OCI-M2 (cell line): ENCODE results near the gene CCT5.
"Not testable (repeated sequence)": the region's sequence is repeated elsewhere in the genome, so short reads cannot be mapped to it uniquely, and the experiment has no call there.

Experiments
- DNase-seq: peaks from one replicate; lab custom pipeline; 2025; ENCODE audit not compliant: unreplicated experiment; lab: John Stamatoyannopoulos, UW

The CCT5 gene

GRCh38 chr5:10275991-10276390 lies 25.9 kb downstream of the CCT5 start:
- no peak for DNase-seq

- DNase-seq: no peak
Observed at GRCh38 chr5:10276691-10277090, 26.6 kb downstream of the CCT5 start.

- DNase-seq: no peak
Observed at GRCh38 chr5:10277773-10278630, 27.9 kb downstream of the CCT5 start.

- no peak for DNase-seq
Observed at GRCh38 chr5:10278658-10279279, 28.7 kb downstream of the CCT5 start.

- DNase-seq: no peak
Observed at GRCh38 chr5:10279328-10279727, 29.2 kb downstream of the CCT5 start.

- no peak for DNase-seq
Observed at GRCh38 chr5:10279925-10280720, 30.0 kb downstream of the CCT5 start.

GRCh38 chr5:10283927-10284635 lies 34.0 kb downstream of the CCT5 start:
- no peak for DNase-seq

- not testable (repeated sequence) for DNase-seq
Observed at GRCh38 chr5:10285362-10285761, 35.3 kb downstream of the CCT5 start.

GRCh38 chr5:10286162-10286861 lies 36.2 kb downstream of the CCT5 start:
- DNase-seq: no peak

- DNase-seq: no peak
Observed at GRCh38 chr5:10286862-10287227, 36.8 kb downstream of the CCT5 start.

GRCh38 chr5:10288592-10289219 lies 38.6 kb downstream of the CCT5 start:
- DNase-seq: no peak

- no peak for DNase-seq
Observed at GRCh38 chr5:10289353-10289752, 39.3 kb downstream of the CCT5 start.

- no peak for DNase-seq
Observed at GRCh38 chr5:10289991-10290390, 39.9 kb downstream of the CCT5 start.

GRCh38 chr5:10290438-10290837 lies 40.4 kb downstream of the CCT5 start:
- DNase-seq: no peak

- no peak for DNase-seq
Observed at GRCh38 chr5:10291692-10292339, 41.7 kb downstream of the CCT5 start.

GRCh38 chr5:10293907-10294662 lies 44.0 kb downstream of the CCT5 start:
- DNase-seq: no peak

GRCh38 chr5:10295619-10296326 lies 45.7 kb downstream of the CCT5 start:
- no peak for DNase-seq

GRCh38 chr5:10297646-10298204 lies 47.6 kb downstream of the CCT5 start:
- no peak for DNase-seq
